Measurements from ENCODE around the gene NID1.
"Not testable (repeated sequence)": the region's sequence is repeated elsewhere in the genome, so short reads cannot be mapped to it uniquely, and the experiment has no call there.

NID1 gene

DNA sequence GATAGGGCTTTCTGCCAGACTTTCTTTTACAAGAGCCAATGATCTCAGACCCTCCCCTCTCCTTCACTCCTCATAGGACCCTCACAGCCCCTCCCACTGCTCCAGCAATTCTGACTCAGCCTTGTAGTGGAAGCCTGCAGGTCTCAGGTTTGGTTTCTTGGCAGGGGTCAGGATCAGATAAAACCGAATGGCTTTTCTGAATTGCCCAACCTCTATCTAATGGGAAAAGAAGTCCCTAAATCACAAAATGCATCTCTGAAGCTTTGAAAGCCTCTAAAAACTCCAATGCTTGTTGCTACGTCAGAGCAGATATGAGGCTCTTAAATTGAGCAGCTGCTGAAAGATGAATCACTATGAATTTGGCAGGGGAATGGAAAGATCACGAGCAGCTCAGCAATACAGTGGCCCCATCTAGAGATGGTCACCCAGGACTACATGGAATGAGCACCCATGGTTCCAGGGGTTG lies 74.5 kb downstream of the NID1 start:
- Mint-ChIP-seq H3K4me1 (no peaks in the 10 kb centered on the region), H3K9me3 (peaks cover 14 to 35% of the 10 kb centered on the region in 2 donors), H3K27ac (no peak overlapping the region), H3K27me3 (peaks cover 16% of the 10 kb centered on the region), H3K4me3 (no peak overlapping the region)
- DNase-seq (no peak), ATAC-seq (no peak)

GRCh38 chr1:235989105-235989504 lies 75.8 kb downstream of the NID1 start:
- Mint-ChIP-seq H3K4me1 (no peaks in the 10 kb centered on the region), H3K9me3 (peaks cover 14 to 35% of the 10 kb centered on the region in 2 donors), H3K27ac (no peak overlapping the region), H3K27me3 (peaks cover 16% of the 10 kb centered on the region), H3K4me3 (no peak overlapping the region)
- ATAC-seq (no peak), DNase-seq (no peak)

DNA sequence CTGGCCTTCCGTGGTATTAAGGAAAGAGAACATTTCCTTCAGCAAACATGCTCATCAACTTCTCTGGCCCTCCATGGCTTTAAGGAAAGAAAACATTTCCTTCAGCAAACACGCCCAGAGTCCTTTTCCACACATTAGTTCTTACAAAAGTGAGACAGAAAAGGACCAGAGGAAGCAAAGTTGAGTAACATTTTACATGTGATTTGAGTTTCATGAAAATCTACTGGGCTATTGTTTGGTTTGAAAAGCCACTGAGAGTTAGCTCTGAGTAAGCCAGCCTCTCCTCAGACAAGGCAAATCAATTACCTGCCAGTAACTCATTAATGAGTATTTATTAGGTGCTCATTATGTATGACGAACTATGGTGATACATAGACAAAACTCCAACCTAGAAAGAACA lies 78.0 kb downstream of the NID1 start:
- H3K4me1 Mint-ChIP-seq, result no peaks in the 10 kb centered on the region
- H3K4me3 Mint-ChIP-seq, result no peak overlapping the region
- no peak overlapping the region for H3K27ac Mint-ChIP-seq
- H3K27me3 Mint-ChIP-seq, result peaks cover 16% of the 10 kb centered on the region
- ATAC-seq (no peak), DNase-seq (no peak)
- H3K9me3 Mint-ChIP-seq, result peaks cover 14 to 35% of the 10 kb centered on the region in 2 donors

DNA sequence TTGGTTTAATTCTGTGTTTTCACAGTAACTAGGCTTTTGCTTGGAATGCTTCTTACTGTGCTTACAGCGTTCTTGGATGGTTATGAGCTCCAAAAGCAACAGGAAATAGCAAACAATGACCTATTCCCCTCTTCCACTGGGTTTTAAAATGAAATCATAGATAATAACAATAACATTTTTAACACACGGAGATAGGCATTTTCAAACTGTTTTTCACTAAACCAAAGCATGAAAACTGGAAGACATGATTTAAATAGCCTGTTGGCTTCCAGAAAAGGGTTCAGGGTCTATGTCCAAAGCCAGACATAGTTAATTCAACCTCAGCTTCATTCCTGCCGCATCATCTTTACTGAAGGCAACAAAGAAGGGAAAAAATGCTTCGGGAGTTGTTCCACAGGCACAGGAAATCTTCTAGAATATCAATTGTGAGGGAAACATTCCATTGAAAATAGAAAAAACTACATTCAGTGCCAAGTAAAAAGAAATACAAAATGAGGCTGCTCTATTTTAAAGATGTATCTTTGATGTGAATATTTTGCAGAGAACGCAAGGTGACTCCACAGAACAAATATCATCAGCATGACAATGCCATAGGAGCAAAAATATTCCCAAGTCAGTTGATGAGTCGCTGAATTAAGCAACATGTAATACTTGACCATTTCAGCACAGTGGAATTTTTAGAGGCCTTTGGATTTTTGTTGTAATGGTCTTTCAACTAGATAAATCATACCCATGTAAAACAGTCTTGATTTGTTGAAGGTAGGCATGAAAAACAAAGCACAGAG lies 80.7 kb downstream of the NID1 start:
- no peak for ATAC-seq
- H3K9me3 Mint-ChIP-seq, result peaks cover 6 to 17% of the 10 kb centered on the region in 2 donors
- H3K4me1 Mint-ChIP-seq, result no peaks in the 10 kb centered on the region
- peaks cover 26% of the 10 kb centered on the region for H3K27me3 Mint-ChIP-seq
- no peak for DNase-seq
- H3K4me3 Mint-ChIP-seq, result no peak overlapping the region
- H3K27ac Mint-ChIP-seq, result no peak overlapping the region

- Mint-ChIP-seq H3K27me3 (peaks cover 10% of the 10 kb centered on the region), H3K9me3 (peaks cover 0 to 12% of the 10 kb centered on the region in 2 donors), H3K4me3 (no peak overlapping the region), H3K4me1 (no peaks in the 10 kb centered on the region), H3K27ac (peak overlapping the region in 1 of 2 donors; percentile 59)
- DNase-seq (no peak), ATAC-seq (no peak)
Observed at GRCh38 chr1:235980976-235981375, 83.9 kb downstream of the NID1 start.

DNA sequence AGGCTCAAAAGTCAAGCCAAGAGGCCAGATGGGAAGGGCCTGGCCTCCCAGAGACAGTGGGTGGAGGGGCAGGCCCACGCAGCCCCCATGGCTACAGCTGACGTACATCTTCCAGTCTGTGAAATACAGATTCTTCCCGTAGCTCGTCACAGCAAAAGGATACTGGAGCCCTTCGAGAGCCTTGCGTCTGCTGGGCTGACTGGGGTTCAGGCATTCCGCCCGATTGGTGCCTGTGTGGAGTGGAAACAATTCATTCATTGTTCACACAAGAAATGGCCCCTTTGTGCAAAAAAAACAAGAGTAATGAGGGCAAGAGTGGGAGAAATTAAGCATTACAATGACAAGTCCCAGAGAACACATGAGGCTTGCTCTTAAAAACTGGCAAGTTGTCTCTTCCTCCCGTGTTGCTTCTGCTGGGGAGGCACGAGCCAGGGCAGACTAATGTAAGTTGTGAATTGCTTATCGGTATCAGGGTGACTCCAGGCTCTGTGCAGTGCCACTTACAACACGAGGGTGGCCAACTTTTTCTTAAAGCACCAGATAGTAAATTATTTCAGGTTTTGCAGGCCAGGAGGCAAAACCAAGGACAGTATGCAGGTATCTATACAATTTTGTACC lies 85.1 kb downstream of the NID1 start:
- Mint-ChIP-seq H3K27me3 (peaks cover 10% of the 10 kb centered on the region), H3K9me3 (peaks cover 0 to 12% of the 10 kb centered on the region in 2 donors), H3K4me1 (no peaks in the 10 kb centered on the region), H3K4me3 (no peak overlapping the region), H3K27ac (no peak overlapping the region)
- ATAC-seq (no peak), DNase-seq (no peak)

DNA sequence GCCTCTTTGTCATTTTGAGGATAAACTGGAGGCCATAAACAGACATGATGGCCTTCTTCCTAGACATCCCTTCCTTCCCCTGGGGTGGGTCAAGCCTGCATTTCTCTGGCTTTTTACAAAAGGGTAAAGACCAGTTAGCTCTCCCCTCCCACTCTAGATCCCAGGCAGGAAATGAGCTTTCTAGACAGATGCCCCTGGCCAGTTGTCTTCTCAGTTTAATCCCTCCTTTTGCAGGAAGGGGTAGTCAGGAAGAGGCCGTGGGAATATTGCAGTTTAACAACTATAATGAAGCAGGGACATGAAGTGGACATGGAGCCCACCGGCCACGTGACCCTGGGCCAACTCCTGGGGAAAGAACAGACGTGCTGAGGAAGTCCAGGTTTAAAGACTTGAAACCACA lies 85.7 kb downstream of the NID1 start:
- H3K27me3 Mint-ChIP-seq, result peaks cover 10% of the 10 kb centered on the region
- ATAC-seq, result no peak
- no peak overlapping the region for H3K4me3 Mint-ChIP-seq
- H3K9me3 Mint-ChIP-seq, result peaks cover 0 to 12% of the 10 kb centered on the region in 2 donors
- no peak for DNase-seq
- no peak overlapping the region for H3K27ac Mint-ChIP-seq
- no peaks in the 10 kb centered on the region for H3K4me1 Mint-ChIP-seq

- Mint-ChIP-seq H3K4me3 (no peak overlapping the region), H3K27me3 (peaks cover 10% of the 10 kb centered on the region), H3K9me3 (peaks cover 0 to 12% of the 10 kb centered on the region in 2 donors), H3K4me1 (peaks cover 12% of the 10 kb centered on the region), H3K27ac (no peak overlapping the region)
- ATAC-seq, result no peak
- no peak for DNase-seq
Observed at GRCh38 chr1:235976490-235976889, 88.4 kb downstream of the NID1 start.

GRCh38 chr1:235974616-235975015 lies 90.3 kb downstream of the NID1 start:
- Mint-ChIP-seq H3K4me1 (peaks cover 18% of the 10 kb centered on the region), H3K9me3 (peaks cover 0 to 12% of the 10 kb centered on the region in 2 donors), H3K4me3 (no peak overlapping the region), H3K27ac (no peak overlapping the region), H3K27me3 (no peaks in the 10 kb centered on the region)
- DNase-seq (no peak), ATAC-seq (no peak)

GRCh38 chr1:235972691-235973090 lies 92.2 kb downstream of the NID1 start:
- Mint-ChIP-seq H3K4me1 (peaks cover 18% of the 10 kb centered on the region), H3K27ac (peak overlapping the region; percentile 93 to 98), H3K4me3 (peak overlapping the region; percentile 70 to 72)
- not testable (repeated sequence) for H3K27me3 Mint-ChIP-seq, DNase-seq, ATAC-seq, H3K9me3 Mint-ChIP-seq

DNA sequence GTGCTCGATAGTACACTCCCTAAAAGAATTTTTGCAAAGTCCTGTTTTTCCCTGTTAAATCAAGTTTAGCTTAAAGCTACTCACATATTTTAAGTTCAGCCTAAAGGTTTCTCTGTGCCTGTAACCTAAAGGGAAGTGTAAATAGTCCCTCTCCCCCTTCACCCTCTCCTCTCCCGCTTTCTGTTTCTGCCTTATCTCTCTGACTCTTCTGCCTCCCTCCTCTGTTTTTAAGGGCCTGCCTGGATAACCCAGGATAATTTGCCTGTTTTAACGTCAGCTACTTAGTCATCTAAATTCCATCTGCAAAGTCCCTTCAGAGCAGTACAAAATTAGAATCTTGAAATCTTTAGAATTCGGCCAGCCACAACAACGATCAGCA lies 92.6 kb downstream of the NID1 start:
- H3K27me3 Mint-ChIP-seq, result no peaks in the 10 kb centered on the region
- peak overlapping the region; percentile 93 to 98 for H3K27ac Mint-ChIP-seq
- peaks cover 0 to 4% of the 10 kb centered on the region in 2 donors for H3K9me3 Mint-ChIP-seq
- peak overlapping the region; percentile 70 to 72 for H3K4me3 Mint-ChIP-seq
- peaks cover 18% of the 10 kb centered on the region for H3K4me1 Mint-ChIP-seq
- ATAC-seq (peak; percentile 41), DNase-seq (no peak)

DNA sequence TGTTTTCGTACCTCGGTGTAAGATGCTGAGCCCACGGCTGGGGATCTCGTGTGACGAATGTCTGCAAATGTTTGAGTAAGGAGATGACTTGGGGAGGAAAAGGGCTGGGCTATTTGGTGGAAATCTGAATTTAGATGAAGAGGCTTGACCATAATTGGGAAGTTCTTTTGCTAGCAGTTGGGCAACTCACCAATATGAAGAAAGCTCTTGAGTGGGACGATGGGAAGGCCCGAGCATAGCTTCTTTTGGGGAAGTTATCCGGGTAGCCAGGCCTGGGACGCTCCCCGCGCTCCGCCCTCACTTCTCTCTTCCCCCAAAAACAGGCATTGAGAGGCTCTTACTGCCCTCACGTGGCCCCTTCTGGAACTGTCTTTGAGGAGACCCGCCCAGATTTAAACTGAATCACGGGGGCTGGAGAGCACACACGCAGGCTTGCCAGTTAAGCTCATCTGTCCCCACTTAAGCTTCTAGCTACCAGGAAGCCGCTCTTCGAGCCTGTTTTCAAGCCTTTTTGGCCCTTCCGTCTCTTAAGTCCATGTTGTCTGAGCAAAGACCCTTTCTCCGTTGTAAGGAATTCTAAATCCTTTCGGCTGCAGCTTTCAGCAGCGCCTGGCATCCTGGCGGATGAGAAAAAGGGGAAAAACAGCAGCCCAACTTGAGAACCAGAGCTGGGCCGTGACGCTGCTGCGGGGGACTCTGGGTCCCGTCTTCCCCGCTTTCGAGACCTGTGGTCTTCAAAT lies 93.1 kb downstream of the NID1 start:
- peaks cover 18% of the 10 kb centered on the region for H3K4me1 Mint-ChIP-seq
- H3K27me3 Mint-ChIP-seq, result no peaks in the 10 kb centered on the region
- H3K27ac Mint-ChIP-seq, result peak overlapping the region; percentile 93 to 98
- DNase-seq (peak; percentile 91), ATAC-seq (peak; percentile 98)
- no peaks in the 10 kb centered on the region for H3K9me3 Mint-ChIP-seq
- H3K4me3 Mint-ChIP-seq, result peak overlapping the region; percentile 70 to 72

- Mint-ChIP-seq H3K27ac (no peak overlapping the region), H3K4me1 (peaks cover 25% of the 10 kb centered on the region), H3K27me3 (no peaks in the 10 kb centered on the region), H3K9me3 (no peaks in the 10 kb centered on the region), H3K4me3 (peak overlapping the region in 1 of 2 donors; percentile 72)
- DNase-seq (no peak), ATAC-seq (no peak)
Observed at GRCh38 chr1:235971020-235971419, 93.9 kb downstream of the NID1 start.

DNA sequence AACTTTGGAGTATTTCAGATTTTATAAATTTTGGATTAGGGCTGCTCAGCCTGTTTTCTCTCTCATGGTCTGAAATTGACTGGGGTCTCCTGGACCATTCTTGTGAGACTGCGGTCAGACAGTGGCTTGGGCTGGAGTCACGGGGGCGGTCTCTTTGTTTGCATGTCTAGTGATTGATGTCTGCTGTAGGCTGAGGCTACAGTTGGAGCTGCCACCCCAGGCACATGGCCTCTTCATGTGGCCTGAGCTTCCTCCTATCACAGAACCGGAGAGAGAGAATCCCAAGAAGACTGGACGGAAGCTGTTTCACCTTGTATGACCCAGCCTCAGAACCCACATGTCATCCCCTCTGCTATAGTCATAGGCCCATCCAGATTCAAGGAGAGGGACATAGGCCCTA lies 96.1 kb downstream of the NID1 start:
- Mint-ChIP-seq H3K4me1 (peaks cover 41% of the 10 kb centered on the region), H3K4me3 (no peak overlapping the region), H3K9me3 (peaks cover 7 to 13% of the 10 kb centered on the region in 2 donors), H3K27ac (no peak overlapping the region), H3K27me3 (no peaks in the 10 kb centered on the region)
- DNase-seq, result no peak
- ATAC-seq, result no peak

GRCh38 chr1:235966134-235966533 lies 98.8 kb downstream of the NID1 start:
- Mint-ChIP-seq H3K9me3 (peaks cover 7 to 22% of the 10 kb centered on the region in 2 donors), H3K4me1 (peaks cover 25% of the 10 kb centered on the region)
- DNase-seq, H3K27ac Mint-ChIP-seq, H3K4me3 Mint-ChIP-seq, ATAC-seq, H3K27me3 Mint-ChIP-seq: not testable (repeated sequence)

GRCh38 chr1:235960809-235961208 lies 104.1 kb downstream of the NID1 start:
- Mint-ChIP-seq H3K27ac (no peak overlapping the region), H3K4me3 (no peak overlapping the region), H3K9me3 (peaks cover 7 to 22% of the 10 kb centered on the region in 2 donors), H3K4me1 (peaks cover 30% of the 10 kb centered on the region), H3K27me3 (no peaks in the 10 kb centered on the region)
- ATAC-seq (no peak), DNase-seq (no peak)

Data from stimulated activated naive CD8-positive, alpha-beta T cell treated with anti-CD3 and anti-CD28 coated beads, Interleukin-15, amount 100 ng/mL, for 72 hours (primary cell).